HG03196 (cell line): ENCODE measurements around the gene GLP2R.
"Not testable (repeated sequence)": the region's sequence is repeated elsewhere in the genome, so short reads cannot be mapped to it uniquely, and the experiment has no call there.

Experiments used
- ATAC-seq: cut with Tn5 transposase; IDR thresholded peaks from one replicate; pipeline ENCODE4 v1.9.1; 2021; ENCODE audit not compliant: unreplicated experiment

The GLP2R gene, protein sequence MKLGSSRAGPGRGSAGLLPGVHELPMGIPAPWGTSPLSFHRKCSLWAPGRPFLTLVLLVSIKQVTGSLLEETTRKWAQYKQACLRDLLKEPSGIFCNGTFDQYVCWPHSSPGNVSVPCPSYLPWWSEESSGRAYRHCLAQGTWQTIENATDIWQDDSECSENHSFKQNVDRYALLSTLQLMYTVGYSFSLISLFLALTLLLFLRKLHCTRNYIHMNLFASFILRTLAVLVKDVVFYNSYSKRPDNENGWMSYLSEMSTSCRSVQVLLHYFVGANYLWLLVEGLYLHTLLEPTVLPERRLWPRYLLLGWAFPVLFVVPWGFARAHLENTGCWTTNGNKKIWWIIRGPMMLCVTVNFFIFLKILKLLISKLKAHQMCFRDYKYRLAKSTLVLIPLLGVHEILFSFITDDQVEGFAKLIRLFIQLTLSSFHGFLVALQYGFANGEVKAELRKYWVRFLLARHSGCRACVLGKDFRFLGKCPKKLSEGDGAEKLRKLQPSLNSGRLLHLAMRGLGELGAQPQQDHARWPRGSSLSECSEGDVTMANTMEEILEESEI

DNA sequence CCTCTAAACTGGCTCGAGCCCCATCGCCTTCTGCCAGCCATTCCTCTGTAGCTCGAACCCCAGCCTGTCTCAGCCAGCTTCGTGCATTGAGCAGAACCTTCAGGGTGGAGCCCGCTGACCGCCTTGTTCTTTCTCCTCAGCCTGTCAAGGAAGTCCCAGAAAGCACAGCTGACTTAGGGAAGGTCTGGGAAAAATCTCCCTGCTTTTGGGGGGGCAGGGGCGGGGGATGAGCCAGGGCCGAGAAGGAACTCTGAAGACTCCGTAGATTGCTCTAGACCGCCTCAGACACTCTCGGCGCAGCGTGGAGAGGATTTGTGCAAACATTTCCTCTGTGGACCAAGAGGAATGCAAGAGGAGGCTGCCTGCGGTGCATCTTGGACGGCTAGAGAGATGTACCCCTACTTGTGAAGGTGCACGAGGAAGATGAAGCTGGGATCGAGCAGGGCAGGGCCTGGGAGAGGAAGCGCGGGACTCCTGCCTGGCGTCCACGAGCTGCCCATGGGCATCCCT lies at the start of gene GLP2R:
TSS of gene GLP2R (plus strand) at position 284 of the 510 bp plus-strand sequence. CDS start at position 424, 140 bp downstream.
- ATAC-seq = no peak

DNA sequence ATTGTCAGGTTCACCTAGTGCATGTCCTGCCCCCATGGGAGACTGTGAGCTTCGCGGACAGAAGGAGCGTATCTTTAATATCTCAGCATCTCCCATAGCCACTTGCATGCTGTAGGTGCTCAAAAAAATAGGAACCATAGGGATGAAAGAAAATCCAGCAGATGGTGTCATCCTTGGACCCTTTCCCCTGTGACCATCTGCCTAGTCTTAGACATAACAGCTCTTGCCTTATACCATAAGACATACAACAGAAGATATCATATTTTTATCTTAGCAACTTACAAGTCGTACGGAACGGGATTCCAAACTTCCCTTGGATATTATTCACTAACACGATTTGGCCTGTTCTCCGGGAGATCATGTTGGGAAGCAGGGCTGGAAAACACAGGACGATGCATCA lies 48.8 kb upstream of the GLP2R start:
- no peak for ATAC-seq

DNA sequence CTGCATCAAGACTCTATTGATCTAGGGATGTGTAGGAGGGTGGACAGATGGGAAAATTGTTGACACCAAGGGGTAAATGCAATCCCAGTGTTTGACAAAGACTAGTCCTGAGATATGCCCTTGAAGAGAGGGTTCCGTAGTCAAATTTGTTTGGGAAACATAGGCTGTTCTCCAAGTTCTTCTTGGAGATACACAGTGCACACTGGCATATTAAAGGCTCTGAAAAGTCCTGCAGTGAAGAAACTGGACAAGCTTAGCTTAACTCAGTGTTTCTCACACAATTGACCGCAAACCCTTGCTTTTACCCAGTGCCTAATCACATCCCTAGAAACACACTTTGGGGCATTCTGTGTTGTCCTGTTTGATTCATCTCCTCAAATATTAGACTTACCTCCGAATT lies 45.2 kb upstream of the GLP2R start:
- ATAC-seq = no peak

DNA sequence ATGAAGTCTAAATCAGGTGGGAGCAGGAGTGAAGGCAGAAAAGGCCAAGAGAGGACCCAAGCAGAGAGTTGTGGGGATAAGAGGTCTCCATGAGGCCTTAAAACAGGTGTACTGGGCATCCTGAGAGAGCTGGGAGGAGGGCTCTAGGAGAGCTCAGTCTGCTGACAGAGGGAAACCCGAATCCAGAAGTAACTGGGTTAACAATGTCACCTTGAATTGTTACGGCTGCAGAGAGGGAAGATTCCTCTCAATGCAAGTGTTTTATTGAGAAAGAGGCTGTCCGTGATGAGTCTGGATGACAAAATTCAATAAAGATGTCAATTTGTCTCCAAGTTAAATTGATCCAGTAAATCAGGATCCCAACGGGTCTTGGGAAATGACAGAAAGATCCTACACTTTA lies 42.7 kb upstream of the GLP2R start:
- ATAC-seq = no peak

DNA sequence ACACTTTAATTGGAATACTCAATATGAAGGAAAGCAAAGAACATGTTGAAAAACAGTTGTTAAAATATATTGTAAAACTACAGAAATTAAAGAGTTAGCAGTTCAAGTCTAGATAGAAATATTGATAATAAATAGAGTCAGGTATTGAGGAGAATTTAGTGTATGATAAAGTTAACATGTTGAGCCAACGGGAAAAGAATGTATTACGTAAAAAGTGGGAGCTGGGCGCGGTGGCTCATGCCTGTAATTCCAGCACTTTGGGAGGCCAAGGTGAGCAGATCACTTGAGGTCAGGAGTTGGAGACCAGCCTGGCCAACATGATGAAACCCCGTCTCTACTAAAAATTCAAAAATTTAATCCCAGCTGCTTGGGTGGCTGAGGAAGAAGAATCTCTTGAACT lies 42.3 kb upstream of the GLP2R start:
- ATAC-seq = not testable (repeated sequence)

DNA sequence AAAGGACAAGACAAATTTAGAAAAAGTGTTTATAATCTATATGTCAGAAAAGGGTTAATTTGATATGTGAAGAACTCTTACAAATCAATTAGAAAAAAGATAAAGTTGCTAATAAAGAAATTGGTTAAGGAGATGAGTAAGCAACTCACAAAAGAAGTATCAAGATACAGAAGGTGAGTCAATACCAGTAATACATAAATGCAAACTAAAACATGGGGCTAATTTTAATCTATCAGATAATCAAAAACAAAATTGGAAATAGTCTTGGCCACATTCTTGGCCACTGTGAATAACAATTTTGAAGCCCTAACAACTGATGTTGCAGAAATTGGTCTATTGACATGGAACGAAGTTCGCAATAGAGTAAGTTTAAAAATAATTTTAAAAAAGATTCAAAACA lies 41.2 kb upstream of the GLP2R start:
- ATAC-seq = no peak

DNA sequence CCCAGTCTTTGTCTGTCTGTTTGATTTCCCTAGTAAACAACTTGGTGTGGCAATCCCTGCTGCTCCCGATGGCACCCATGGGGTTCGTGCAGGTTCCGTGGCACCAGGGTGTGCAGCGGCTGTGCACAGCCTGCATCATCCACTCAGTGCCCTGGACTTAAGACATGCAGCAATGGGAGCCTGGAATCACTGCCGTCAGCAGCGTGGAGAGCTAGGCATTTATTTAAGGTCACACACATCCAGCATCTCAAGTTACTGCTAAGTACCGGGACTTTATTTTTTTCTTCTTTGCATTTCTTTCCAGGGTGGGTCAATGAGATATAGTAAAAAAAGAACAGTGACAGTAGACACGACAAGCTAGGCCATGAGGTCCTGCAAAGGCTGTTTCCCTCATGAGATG lies 37.1 kb upstream of the GLP2R start:
- ATAC-seq = no peak

DNA sequence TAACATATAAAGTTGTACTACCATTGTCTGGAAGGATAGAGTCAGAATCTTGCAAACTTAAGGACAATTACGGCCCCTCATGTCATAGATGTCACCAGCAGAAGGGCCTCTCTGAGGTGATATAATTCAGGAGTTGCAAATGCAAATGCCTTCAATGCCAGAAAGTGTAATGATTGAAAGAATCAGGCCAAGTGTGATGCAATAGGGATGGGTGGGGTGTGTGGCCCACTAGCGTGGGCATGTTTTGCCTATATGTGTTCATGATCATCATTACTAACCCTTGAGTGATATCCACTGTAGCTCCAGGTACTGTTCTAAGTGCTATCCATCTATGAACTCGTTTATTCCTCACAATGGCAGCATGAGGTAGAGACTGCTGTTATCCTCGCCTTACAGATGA lies 35.4 kb upstream of the GLP2R start:
- no peak for ATAC-seq

DNA sequence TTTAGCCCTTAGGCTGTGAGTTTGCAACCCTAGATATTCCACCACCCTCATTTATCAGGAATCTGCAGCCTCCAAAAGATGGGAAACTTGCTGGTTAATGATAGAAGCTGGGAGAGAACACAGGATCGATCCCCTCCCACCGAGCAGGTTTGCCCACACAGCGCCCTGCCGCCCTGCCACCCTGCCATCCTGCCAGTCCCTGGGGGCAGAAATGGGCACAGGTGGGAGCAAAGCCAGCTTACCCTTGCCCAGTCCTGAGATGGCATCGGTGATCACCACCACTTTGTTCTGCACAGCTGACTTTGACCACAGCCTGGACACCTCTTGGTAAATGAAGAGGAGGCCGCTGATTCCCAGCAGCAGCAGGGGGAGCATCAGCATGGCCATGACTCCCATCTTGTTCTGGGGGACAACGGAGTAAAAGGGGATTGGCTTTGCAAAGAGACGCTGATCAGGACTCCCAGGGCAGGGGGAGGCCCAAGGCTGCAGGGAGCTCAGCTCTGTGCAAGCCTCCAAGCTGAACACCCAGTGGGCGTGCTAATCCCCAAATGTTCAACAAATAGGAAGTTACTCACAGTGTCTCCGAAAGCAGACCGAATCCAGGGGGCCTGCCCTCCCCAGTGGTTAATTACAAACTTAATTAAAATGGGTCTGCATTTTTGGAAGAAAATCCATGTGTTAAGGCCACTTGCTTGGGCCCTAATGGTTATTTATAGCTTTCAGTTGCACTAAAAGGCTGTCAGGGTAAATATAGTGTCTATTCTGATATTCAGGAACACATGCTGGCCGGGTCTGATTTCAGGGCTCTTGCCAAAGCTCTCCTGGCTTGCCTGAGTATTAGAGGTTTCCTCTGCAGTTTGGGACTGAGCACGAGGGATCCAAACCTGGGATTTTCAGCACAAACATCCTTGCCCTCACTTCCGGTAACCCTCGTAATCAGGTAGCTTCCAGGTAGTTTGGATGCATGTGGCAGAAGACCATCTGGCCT lies 34.5 kb upstream of the GLP2R start, which contains the start of gene DHRS7C:
TSS of gene DHRS7C (minus strand) at position 704 of the 988 bp plus-strand sequence. CDS start at position 396, 308 bp downstream.
- ATAC-seq = no peak

DNA sequence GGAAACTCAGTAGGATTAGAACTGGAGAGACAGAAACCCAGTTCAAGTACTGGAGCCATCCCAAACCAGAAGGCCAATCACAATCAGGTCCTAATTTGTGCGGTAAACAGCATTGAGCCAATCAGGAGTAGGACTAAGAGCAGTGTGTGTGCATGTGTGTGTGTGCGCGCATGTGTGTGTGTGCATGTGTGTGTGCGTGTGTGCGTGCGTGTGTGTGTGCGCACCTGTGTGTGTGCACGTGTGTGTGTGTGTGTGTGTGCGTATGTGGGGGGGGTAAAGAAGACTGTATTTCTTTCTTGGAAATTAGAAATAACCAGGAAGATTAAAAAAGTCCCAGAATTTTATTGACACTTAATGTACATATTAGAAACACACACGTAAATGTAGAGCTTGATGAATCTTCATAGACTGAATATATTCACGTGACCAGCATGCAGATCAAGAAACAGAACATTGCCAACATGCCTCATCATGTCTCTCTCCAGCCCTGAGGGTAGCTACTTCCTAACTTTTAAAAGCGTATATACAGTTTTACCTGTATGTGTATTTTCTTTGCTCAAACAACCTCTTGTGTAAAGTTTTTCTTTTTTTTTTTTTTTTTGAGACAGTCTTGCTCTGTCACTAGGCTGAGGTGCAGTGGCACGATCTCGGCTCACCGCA lies 33.4 kb upstream of the GLP2R start:
- ATAC-seq = no peak

DNA sequence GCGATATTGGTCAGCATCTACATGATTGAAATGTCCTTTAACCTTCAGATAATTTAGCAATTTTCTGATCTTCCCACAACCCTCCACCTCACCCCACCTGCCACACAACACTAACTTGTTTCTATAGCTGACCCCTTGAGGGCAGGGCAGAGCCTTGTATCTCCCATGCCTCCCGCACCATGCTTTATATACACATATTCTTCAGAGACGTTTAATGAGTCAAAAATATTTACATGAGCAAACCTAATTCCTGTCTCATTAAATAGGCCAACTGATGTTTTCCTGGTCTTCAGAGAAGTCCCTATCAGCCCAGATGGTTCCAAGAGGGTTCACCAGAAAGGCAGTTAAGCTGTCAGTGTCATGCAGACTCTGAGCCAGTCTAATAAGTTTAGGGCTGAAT lies 27.7 kb upstream of the GLP2R start:
- ATAC-seq = no peak

DNA sequence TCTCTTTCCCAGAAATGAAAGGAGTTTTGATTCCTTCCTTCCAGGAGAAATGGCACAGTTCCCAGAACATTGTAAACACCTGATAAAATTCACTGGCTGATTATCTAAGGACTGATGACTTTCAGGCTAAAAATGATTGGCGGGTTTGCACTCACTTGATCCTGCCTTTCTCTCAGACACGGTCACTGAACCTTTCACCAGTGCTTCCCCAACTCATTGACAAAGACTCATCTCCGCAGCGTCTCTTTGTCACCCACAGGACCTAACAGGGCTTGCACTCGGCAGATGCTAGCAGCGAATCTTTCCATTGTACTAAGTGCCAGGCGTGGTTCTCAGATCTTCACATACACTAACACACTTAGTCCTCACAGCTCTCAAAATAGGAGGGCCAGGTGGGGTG lies 27.0 kb upstream of the GLP2R start:
- ATAC-seq = no peak

DNA sequence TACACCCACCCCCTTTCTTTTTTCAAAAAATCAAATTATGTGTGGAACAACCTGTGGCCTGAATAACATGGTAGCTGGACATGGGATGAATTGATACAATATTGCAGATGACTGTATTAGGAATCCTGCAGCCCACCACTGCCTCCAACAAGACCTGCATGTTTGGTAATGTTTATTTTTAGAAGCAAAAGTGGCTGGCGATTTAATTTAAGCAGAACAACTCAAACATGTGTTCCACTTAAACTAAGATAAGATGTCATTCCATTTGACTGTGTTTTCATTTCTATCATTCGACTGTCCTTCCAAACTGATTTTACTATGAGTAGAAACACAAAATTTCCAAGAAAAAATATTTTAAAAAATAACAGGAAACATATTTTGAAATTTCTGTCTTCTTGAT lies 24.2 kb upstream of the GLP2R start:
- no peak for ATAC-seq

DNA sequence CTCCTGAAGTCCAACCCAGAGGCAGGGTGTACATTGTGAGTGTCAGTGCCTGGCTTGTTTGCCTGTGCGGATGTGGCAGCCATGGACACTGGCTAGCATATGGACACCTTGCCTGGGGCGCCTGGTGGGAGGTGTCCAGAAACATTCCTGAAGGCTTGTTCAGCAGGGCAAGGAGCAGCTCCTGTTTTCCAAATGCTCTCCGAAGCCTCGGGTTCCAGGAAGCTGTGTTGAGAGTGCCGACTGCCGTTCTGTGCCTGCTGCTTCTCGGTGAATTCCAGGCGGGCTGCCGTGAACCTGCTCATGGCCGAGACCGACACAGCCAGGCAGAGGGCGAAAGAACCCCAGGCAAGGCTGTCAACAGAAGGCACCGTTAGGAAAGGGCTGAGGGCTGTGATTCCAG lies 23.4 kb upstream of the GLP2R start:
- ATAC-seq = no peak

DNA sequence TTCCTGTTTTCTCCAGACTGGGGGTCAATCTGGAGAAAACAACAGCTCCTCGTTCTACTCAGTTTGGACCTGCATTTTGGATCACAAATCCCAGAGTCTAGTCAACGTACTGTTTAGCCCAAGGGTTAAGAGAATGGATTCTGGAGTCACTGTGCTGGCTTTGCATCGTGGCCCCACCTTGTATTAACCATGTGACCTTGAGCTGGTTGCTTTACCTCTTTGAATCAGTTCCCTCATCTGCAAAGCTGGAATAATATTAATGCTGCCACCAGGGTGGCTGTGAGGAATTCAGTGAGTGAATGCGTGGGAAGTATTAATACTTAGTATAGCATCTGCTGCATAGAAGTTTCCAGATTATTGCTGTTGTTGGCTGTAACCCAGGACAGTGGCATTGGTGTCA lies 23.0 kb upstream of the GLP2R start:
- ATAC-seq = no peak

DNA sequence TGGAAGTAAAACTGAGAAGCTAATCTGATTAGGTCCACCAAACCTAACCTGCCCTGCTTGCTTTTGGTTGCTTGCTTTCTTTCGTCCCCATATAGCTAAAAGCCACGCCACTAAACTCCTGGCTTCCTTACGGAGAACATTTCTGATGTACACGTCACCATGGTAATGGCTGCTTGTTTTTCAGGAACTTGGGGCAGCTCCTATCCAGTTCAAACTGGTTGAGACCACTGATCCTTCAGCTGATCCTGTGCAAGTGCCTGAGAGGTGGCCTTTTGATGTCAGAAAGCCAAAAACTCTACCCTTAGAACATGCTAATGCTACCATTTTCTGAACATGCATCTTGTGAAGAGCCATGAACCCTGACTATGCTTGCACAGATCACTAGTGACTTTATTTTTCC lies 20.0 kb upstream of the GLP2R start:
- no peak for ATAC-seq

DNA sequence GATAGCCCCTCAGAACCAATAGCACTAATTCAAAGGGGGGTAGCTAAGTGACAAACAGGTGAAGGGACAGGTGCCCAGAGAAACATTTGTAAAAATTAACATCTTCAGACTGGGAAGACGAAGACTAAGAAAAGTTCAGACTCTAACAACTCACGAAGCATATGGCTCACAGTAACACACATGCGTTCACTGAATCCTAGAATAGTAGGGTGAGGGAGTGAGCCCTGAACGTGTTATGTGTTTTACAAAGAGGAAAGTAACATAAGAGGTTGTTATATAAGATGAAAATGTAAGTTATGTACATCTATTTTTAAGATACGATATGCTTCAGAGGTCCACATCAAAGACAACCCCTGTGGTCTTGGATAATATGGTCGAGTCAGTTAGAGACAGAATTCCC lies 19.0 kb upstream of the GLP2R start:
- no peak for ATAC-seq

DNA sequence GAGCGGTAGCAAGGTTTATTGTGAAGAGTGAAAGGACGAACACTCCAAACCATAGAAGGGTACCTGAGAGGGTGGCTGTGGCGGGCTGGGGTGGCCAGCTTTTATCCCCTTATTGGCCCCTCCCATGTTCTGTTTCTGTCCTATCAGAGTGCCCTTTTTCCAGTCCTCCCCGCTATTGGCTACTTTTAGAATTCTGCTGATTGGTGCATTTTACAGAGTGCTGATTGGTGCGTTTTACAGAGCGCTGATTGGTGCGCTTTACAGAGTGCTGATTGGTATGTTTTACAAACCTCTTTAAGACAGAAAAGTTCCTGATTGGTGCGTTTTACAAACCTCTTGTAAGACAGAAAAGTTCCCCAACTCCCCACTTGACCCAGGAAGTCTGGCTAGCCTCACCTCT lies 16.3 kb upstream of the GLP2R start:
- ATAC-seq = no peak

DNA sequence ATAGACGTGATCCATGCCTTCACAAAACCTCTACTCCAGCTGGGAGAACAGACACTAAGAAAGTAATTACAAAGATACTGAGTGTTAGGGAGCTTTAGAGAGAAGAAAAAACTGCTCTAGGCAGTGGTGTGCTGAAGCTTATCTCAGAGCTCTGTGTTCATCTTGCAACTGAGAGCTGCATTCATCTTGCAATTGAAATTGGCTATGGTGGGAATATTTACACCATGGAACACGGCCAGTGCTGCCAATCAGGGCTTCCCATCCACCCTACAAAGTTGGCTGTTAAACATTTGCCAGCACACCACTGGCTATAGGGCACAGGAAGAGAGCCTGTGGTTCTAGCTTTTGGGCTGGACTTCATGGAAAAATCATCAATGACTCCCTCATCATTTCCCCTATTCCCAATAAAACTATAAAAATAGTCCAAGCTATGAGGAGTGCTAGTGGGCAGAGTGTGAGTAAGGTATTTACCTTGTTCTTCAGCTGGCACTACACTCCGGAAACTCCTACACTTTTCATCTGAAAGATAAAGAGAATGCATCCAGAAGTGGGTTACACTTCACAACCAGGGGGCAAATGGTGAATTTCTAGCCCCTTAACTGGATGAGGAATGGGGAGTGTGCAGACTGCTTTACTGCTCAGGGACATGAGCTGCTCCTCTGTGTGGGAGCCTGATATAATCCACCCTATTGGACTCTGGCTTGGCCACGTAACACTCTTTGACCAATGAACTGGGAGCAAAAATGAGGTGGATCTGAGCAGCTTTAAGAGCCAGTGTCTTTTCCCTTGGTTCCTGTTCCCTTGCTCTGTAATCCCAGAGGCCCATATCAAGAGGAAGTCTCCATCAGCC lies 15.4 kb upstream of the GLP2R start:
- ATAC-seq = no peak

DNA sequence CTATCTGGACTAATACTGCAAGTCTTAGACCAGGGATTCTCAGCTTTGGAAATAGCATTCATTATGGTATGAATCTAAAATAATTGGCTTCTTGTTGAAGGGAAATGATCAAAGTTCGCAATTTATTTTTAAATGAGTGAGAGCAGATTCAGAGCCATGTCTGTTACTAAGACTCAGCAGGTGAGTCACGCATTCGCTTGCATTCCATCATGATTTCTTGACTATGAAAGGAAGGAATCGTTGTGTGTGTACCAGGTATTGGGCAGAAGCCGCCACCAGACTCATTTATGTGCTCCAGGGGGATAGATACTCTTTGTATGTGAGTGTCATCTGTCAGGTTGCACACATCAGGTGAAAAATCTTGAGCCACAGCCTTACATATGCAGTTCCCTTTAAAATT lies 14.6 kb upstream of the GLP2R start:
- no peak for ATAC-seq
